ENCODE data around the gene MPP7.

Gene MPP7

DNA sequence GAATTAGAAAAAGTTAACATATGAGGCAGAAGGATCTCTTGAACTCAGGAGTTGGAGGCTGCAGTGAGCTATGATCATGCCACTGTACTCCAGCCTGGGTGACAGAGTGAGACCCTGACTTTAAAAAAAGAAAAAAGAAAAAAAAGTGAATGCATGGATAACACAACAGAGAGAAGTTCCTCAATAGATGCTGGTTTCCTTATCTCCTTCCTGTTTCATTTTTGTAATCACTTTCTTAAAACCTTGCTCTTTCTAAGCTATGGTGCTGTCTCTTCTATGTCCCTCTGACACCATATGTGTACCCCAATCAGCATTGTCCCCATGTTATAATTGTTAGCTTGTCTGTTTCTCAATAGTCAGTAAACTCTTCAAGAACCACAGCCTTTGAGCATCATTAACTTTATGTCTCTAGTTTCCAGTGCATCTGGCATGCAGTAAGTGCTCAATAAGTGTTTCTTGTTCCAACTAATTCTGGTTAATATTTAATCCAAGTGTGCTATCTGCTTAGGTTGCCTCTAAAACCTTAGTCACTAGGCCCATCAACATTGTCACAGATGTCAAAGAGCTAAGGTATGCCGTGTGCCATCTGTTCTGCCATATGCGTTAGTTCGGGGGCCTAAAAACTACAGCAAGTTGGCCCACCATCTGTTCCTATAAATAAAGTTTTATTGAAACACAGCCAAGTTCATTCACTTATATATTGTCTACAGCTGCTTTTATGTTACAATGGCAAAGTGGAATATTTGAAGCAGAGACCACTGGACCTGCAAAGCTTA lies 36.2 kb downstream of the MPP7 start:
- DNase-seq, result no peak

DNA sequence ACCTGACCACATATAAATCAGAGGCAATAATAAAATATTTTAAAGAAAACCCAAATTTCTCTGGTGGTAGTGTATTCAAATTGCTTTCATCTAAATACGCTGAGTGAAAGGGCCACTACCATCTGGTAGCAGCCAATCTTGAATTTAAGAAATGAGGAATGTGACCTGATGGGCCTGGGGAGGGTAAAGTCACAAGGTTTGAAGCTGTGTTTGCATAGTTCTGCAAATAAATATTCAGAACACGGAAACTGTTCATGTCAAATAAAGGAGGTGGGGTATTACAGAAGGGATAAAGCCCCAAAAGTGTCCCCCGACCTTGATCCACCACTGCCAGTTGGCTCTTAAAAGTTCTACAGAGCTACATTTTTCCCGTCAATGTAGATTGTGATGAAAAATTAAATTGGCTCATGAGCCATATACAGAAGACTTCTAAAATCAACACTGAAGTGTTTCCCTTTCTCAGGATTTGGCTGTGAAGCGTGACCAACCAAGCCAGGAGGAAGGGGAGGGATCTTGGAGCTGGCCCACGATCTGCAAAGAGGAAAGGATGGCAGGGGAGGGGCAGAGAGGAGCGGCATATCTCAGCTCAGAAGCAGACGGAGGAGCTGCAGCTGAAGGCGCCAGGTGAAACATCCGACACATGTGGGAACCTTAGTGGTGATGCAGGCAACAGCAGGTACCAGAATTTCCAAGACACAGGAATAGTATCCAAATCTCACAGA lies 39.6 kb downstream of the MPP7 start:
- no peak for DNase-seq

DNA sequence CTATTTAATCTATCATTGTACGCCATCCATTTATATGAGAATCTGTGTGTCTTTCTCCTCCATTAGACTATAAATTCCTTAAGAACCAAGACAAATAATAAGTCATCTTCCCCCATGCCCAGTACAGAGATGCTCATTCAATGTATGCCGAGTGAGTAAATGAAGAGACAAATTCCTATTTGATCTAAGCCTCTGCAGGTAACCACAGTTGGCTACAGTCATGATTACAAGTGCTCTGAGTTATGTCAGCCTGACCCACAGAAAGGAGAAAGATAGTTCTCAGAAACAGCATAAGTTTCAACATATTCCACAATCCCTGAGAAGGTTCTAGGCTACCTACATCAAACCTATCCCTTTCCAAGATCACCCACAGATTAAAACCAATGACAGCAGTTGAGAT lies 46.1 kb downstream of the MPP7 start:
- DNase-seq, result no peak

DNA sequence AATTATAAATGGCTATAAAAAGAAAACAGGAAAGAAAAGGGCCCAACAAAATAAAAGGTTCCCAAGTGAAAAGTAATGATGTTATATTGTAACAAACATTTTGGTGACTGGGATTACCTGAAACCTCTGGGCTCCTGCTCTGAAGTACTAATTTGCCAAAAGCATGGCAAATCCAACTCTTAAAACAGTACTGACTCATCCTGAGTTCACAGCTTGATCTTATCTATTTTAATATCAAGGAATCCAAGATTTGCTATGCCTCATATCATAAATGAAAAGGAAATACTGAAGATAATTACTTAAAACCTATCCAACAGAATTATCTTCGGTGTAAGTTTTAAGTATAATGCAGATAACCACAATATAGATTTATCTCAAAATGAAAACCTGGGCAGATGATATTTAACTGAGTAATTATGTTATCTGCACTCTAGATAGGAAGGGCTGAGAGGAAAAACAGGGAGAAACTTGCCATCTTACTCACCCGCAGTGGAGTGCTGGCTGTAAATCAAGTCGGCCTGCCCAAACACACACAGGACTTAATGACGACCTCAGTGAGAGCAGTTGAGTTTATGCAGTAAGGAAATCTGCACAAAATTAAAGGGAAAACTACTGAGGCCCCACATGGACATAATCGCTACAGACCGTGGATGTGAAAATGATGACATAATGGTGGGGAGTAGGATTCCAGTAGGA lies 48.4 kb downstream of the MPP7 start:
- DNase-seq, result no peak

DNA sequence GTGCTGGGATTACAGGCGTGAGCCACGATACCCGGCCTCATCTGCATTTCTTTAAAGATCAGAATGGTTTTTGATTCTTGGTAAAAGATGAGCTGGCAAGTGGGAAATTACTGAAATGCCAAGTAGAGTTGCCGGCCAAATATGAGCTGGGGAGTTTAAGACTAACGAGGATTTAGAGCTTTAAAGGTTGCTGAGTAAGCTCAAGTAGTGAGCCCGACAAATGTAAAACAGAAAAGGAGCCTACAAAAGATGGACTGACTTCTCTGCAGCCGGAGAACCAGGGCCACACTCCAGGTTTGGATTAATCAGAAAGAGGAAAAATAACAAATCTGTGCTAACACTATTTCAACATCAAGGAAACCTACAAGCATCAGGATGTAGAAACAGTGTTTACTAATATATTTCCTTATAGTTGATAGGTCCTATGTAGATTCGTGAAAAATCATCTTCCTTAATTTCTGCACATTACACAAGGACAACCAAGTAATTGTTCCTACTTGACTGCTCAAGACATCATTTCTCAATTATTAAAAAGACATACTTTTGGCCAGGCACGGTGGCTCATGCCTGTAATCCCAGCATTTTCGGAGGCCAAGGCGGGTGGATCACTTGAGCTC lies 49.6 kb downstream of the MPP7 start:
- no peak for DNase-seq

Measured in NCI-H1092 treated with DMSO at 0.1 percent for 48 hours (cell line).